Naive thymus-derived CD8-positive, alpha-beta T cell (primary cell): Measurements from ENCODE around the gene RFLNA. TPM values are rescaled to one million over a fixed set of nuclear protein-coding genes. Genes with fewer than 3 reads are reported as not detected.

Experiments used
- ATAC-seq, 2 donors: fragments of 150-1000 bp; cut with Tn5 transposase in 1 of 2; sonication (Bioruptor Pico), chemical (Tn5 transposase) in 1 of 2; 1 replicate in 1 of 2; 2 replicates in 1 of 2; pipeline ENCODE4 v1.10.0; 2021; ENCODE audit warnings: mild to moderate bottlenecking in 2 of 2, moderate library complexity in 2 of 2
- POLR2A ChIA-PET: fragments of 350-600 bp; sonication (Branson Sonifier 250); formaldehyde crosslinking; loops from one replicate; lab custom pipeline; 2021; ENCODE audit warnings: antibody characterized with exemption; lab: Charles Lee
- DNase-seq, 10 donors: peaks; one replicate each; pipeline versions ENCODE4 v3.0.0 to v3.0.0-alpha.2; 2020 to 2022
- H3K27ac Mint-ChIP-seq, 10 donors: one replicate each; pipeline ENCODE4 v1.8.0; 2020 to 2022; ENCODE audit warnings: mild to moderate bottlenecking in 10 of 10, mixed read lengths in 10 of 10, moderate library complexity in 4 of 10, inconsistent platforms in 1 of 10
- H3K27me3 Mint-ChIP-seq, 5 donors: one replicate each; pipeline ENCODE4 v1.8.0; 2021 to 2022; ENCODE audit warnings: mixed read lengths in 5 of 5
- H3K36me3 Mint-ChIP-seq, 3 donors: one replicate each; pipeline ENCODE4 v1.8.0; 2020 to 2022; ENCODE audit warnings: mixed read lengths in 3 of 3, mild to moderate bottlenecking in 2 of 3, inconsistent platforms in 1 of 3
- H3K4me1 Mint-ChIP-seq, 4 donors: one replicate each; pipeline ENCODE4 v1.8.0; 2021 to 2022; ENCODE audit warnings: mixed read lengths in 4 of 4
- H3K4me3 Mint-ChIP-seq, 10 donors: one replicate each; pipeline ENCODE4 v1.8.0; 2020 to 2022; ENCODE audit warnings: mild to moderate bottlenecking in 10 of 10, mixed read lengths in 10 of 10, moderate library complexity in 6 of 10, inconsistent platforms in 1 of 10
- H3K9me3 Mint-ChIP-seq, 9 donors: one replicate each; pipeline ENCODE4 v1.8.0; 2020 to 2022; ENCODE audit warnings: mixed read lengths in 9 of 9, mild to moderate bottlenecking in 3 of 9, inconsistent platforms in 1 of 9, moderate library complexity in 1 of 9
- polyA plus RNA-seq, 3 donors: library from polyadenylated mRNA; unstranded; fragments of 300-500 nt; fragmentation: Illumina TruSeq; gene quantifications; one replicate each; pipeline ENCODE4 v1.2.3, GENCODE V29; 2021
- total RNA-seq, 8 experiments: library from RNA in 2 of 8; stranded (reverse) in 2 of 8; gene quantifications; one replicate each; pipeline ENCODE4 v1.2.3 and lab custom pipeline; 2021 to 2026

RFLNA gene
- total and polyA plus RNA-seq, 5 experiments from 2014 or later = not detected

DNA sequence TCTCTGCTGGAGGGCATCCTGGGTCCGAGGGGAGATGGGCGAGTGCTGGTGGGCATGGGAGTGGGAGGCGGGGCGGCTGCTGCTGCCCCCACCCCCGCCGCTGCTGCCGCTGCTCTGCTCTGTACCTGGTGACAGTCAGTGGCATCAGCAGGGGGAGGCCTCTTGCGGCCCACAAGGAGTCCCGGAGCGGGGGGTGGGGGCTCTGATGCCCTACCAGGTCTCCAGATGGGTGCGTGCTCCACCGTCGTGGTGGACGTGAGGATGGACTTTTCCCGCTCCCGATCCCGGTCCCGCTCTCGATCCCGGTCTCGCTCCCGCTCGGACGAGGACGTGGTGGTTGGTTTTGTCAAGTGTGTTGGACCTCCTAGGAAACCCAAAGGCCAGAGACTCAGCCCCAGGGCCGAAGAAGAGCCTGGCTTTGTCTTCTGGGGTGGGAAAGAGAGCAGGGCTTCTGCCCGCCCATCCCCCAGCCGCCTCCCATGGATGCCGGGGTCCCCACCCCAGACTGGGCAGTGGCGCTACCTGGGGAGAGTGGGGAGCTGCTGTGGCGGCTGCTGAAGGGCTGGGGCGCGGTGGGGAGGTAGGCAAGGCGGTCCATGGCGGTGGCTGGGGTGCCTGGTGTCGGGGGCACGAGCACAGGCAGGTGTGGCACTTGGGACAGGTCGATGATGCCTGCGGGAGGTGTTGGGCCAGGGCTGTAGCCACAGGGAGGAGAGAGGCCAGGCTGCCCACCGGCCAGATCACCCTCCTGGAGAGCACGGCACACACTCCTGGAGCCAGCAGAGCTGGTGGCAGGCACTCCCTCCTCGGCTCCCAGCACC, 45.4 kb downstream of the RFLNA start:
- POLR2A ChIA-PET = no interaction called here
- Mint-ChIP-seq H3K36me3 (peaks cover 4 to 71% (median 14%) of the 10 kb centered on the region in 3 donors), H3K9me3 (no peaks in the 10 kb centered on the region), H3K27me3 (no peaks in the 10 kb centered on the region), H3K4me1 (peaks cover 0 to 4% (median 0%) of the 10 kb centered on the region in 4 donors), H3K4me3 (no peak overlapping the region), H3K27ac (peak overlapping the region in 2 of 10 donors; percentile 58 to 71)
- no peak for DNase-seq
- no peak for ATAC-seq

DNA sequence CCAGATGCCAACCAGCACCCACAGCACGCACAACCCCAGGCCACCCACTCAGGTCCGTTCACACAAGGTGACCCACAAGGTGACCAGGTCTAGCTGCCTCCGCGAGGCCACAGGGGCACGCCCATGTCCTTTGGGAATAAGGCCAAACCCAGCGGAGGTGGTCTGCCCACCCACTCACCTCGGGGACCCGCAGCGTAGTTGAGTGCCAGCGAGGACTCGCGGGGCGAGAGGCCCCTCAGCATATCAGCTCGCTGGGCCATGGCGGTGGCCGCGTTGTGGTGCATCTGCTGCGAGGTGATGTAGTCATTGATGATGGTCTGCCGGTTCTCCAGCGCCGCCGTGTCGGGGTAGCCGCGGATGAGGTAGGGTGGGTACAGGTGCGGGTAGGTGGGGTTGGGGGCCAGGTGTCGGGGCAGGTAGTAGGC, 46.8 kb downstream of the RFLNA start:
- no peak for ATAC-seq
- Mint-ChIP-seq H3K9me3 (no peaks in the 10 kb centered on the region), H3K27me3 (no peaks in the 10 kb centered on the region), H3K4me1 (peaks cover 0 to 4% (median 0%) of the 10 kb centered on the region in 4 donors), H3K4me3 (no peak overlapping the region), H3K36me3 (peaks cover 4 to 70% (median 14%) of the 10 kb centered on the region in 3 donors), H3K27ac (no peak overlapping the region)
- no peak for DNase-seq
- POLR2A ChIA-PET = no interaction called here

DNA sequence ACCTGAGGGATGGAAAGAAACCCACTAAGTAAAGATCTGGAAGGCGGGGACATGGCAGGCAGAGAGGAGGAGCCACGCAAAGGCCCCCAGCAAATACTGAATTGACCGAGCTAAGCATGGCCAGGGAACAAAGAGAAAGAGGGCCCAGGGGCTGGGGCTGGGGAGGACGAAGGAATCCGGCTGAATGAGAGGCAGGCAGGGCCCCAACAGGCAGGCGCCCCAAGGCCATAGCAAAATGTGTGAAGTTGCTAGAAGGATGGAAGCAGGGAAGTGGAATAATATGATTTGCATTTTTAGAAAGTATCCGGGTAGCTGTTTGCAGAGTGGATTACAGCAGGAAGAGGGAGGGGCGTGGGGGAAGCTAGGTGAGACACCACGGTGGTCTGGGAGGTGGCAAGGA, 49.1 kb downstream of the RFLNA start:
- Mint-ChIP-seq H3K9me3 (no peaks in the 10 kb centered on the region), H3K27ac (peak overlapping the region in 3 of 10 donors; percentile 44 to 73 (median 61))

DNA sequence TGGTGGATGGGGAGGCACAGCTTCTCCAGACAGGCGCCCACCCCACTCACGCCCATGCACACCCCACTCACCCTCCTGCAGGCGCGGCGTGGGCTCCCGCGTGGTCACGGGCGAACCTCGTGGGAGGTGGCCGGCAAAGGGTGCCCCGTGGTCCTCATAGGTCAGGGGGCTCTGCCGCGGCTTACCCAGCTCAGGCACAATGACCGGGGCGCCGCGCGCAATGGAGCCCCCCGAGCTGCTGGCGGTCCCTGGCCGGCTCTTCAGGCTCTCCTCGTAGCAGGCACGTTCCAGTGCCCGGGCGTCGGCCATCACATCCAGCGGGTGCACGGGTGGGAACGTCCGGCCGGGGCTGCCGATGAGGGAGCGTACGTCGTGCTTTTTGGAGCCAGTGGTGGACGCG, 49.6 kb downstream of the RFLNA start:
- peaks cover 0 to 62% (median 14%) of the 10 kb centered on the region in 3 donors for H3K36me3 Mint-ChIP-seq
- H3K9me3 Mint-ChIP-seq = no peaks in the 10 kb centered on the region

More for the DNA sequence above, 49.1 kb downstream of the RFLNA start:
- no peaks in the 10 kb centered on the region for H3K27me3 Mint-ChIP-seq
- peaks cover 0 to 2% (median under 1%) of the 10 kb centered on the region in 4 donors for H3K4me1 Mint-ChIP-seq
- DNase-seq (no peak), ATAC-seq (no peak)
- POLR2A ChIA-PET = no interaction called here
- no peak overlapping the region for H3K4me3 Mint-ChIP-seq
- H3K36me3 Mint-ChIP-seq = peaks cover 0 to 62% (median 12%) of the 10 kb centered on the region in 3 donors

DNA sequence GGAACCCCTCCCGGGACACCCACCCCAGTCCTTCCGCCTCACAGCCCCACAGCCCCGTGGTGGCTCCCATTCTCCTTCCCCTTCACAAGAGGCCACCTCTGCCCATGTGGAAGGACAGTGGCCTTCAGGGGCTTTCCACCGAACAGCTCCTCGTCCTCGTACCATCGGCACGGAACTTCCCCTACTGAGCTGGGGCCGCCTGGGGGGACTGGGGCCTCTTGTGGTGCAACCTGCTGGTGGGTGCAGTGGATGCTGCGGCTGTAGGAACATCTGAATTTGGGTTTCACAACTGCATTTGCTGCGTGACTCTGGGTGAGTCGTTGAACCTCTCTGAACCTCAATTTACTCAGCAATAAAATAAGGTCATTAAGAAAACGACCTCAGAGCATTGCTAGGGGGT, 50.9 kb downstream of the RFLNA start:
- DNase-seq (no peak), ATAC-seq (no peak)
- H3K27me3 Mint-ChIP-seq = no peaks in the 10 kb centered on the region
- peak overlapping the region in 1 of 10 donors; percentile 34 for H3K4me3 Mint-ChIP-seq
- peaks cover 0 to 2% (median 0%) of the 10 kb centered on the region in 9 donors for H3K9me3 Mint-ChIP-seq
- H3K36me3 Mint-ChIP-seq = peaks cover 0 to 64% (median 15%) of the 10 kb centered on the region in 3 donors
- POLR2A ChIA-PET = no interaction called here
- peaks cover 0 to 2% (median under 1%) of the 10 kb centered on the region in 4 donors for H3K4me1 Mint-ChIP-seq
- peak overlapping the region in 1 of 10 donors; percentile 61 for H3K27ac Mint-ChIP-seq

More for the DNA sequence above, 49.6 kb downstream of the RFLNA start:
- POLR2A ChIA-PET = no interaction called here
- no peak for DNase-seq
- Mint-ChIP-seq H3K27me3 (no peaks in the 10 kb centered on the region), H3K4me3 (no peak overlapping the region), H3K4me1 (peaks cover 0 to 2% (median under 1%) of the 10 kb centered on the region in 4 donors), H3K27ac (peak overlapping the region in 2 of 10 donors; percentile 40 to 61)
- ATAC-seq = no peak

DNA sequence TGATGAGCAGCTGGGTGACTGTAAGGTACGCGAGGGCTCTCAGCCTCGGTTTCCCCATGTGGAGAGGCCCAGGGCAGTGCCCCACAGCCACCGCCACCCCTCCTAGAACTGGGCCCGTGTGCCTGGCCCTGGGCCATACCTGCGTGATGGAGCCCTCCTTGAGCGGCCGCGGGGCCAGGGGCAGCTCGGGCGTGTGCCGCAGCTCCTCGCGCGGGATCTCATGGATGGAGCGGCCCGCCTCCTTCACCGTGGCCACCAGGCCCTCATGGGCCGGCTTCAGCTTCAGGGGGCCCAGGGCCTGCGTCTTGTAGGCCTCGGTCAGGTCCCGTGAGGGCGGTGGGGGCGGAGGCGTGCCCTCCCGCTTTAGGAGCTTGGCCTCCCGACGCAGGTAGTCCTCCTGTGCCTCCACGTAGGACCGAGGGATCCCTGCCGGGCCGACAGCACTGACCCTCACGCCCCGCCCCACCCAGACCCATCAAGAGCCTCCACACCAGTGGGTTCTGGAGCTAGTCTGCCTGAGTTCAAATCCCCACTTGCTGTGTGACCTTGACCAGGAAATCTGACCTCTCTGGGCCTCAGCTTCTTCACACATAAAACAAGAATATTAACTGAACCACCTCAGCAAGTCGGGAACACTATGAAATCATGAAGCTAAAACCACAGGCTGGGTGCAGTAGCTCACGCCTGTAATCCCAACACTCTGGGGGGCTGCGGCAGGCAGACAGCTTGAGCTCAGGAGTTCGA, 51.7 kb downstream of the RFLNA start:
- DNase-seq (no peak), ATAC-seq (no peak)
- H3K9me3 Mint-ChIP-seq = peaks cover 0 to 2% (median 0%) of the 10 kb centered on the region in 9 donors
- H3K27ac Mint-ChIP-seq = peak overlapping the region in 1 of 10 donors; percentile 55
- no peaks in the 10 kb centered on the region for H3K27me3 Mint-ChIP-seq
- POLR2A ChIA-PET = no interaction called here
- peaks cover 0 to 56% (median 15%) of the 10 kb centered on the region in 3 donors for H3K36me3 Mint-ChIP-seq
- H3K4me3 Mint-ChIP-seq = no peak overlapping the region
- H3K4me1 Mint-ChIP-seq = peaks cover 0 to 2% (median under 1%) of the 10 kb centered on the region in 4 donors

DNA sequence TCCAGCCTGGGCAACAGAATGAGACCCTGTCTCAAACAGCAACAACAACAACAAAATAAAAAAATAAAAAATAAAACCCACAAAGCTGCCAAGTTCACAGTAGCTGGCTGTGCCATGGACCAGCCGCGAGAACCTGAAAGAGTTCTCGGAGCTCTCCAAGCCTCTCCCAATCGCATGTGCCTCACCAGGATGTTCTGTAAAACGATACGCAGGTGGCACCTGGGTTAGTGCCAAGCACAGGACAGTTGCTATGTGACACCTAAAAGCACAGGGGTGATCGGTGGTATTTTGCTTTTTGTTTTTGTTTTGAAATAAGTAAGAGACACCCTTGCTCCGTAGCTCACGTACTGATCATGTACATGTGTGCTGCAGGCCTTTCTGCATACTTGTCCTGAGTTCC, 52.4 kb downstream of the RFLNA start:
- POLR2A ChIA-PET = no interaction called here
- Mint-ChIP-seq H3K4me1 (peaks cover 0 to 2% (median under 1%) of the 10 kb centered on the region in 4 donors), H3K27ac (peak overlapping the region in 1 of 10 donors; percentile 55), H3K9me3 (peaks cover 0 to 2% (median 0%) of the 10 kb centered on the region in 9 donors), H3K4me3 (no peak overlapping the region), H3K36me3 (peaks cover 0 to 54% (median 15%) of the 10 kb centered on the region in 3 donors), H3K27me3 (no peaks in the 10 kb centered on the region)
- ATAC-seq (no peak), DNase-seq (no peak)

DNA sequence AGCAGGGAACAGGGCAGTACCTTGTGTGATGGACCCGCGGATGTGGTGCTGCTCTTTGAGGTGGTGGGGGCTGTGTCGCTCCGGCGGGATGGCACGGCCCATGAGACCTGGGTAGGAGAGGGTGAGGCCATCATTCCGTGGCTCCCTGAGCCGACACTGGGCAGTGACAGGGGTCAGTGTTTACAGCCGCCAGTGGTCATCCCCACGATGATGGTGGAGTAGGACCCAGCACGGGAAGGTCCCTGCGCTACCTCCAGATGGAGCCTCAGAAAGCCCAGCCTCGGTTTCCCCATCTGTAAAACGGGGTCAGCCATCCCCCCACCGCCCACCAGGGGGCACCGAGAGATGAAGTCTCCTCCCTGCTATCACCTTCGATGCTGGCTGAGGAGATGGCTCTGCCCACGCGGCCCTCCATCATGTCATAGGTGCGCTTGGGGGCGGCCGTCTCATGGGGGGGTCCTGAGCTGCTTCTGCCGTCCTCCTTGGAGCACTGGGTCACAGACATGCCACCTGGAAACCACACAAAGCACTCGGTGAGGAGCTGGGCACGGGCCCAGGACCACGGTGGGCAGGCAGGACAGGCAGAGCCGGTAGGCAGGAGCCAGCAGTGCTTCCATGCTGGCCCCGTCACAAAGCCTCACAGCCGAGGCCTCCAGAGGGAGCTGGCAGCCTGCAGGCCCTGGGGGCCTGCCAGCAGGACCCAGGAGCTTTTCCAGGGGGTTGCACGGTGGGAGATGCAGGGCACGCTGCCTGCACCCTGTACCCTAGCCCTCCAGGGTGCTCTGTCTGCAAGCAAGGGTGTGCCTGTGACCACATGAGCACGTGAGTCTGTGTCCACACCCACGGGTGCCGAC, 53.1 kb downstream of the RFLNA start:
- ATAC-seq (no peak), DNase-seq (peak in 4 of 10 donors; percentile 6 to 28 (median 14))
- Mint-ChIP-seq H3K36me3 (peaks cover 0 to 51% (median 10%) of the 10 kb centered on the region in 3 donors), H3K27me3 (no peaks in the 10 kb centered on the region), H3K9me3 (peaks cover 0 to 2% (median 0%) of the 10 kb centered on the region in 9 donors), H3K27ac (peak overlapping the region in 1 of 10 donors; percentile 64), H3K4me1 (peaks cover 0 to 4% (median 2%) of the 10 kb centered on the region in 4 donors), H3K4me3 (no peak overlapping the region)
- POLR2A ChIA-PET = no interaction called here

DNA sequence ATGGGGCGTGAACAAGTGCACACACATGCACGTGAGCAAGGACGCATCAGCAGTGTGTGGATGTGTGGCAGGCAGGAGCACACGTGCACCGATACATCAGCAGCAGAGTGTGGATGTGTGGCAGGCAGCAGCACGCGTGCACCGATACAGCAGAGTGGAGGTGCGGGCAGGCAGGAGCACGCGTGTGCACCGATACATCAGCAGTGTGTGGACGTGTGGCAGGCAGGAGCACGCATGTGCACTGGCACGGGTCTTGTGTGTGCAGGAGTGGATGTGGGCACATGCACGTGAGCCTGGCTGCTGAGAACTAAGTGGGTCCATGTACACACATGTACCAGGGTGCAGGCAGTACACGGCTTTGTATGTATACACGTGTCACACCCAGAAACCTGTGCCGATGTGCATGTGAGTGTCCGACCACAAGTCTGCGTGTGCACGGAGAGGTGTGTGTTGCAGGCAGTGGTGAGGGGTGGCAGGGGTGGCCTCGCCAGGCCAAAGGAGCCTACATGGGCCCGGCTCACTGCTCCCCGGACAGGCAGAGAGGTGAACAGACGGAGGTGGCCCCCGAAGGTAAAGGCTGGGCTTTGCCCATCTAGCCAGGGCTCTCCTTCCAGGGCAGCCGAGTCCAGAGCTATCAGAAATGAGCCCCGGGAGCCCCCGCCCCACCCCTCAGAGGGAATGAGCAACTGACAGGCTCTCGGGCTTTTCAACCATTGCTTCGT, 53.9 kb downstream of the RFLNA start:
- Mint-ChIP-seq H3K27ac (peak overlapping the region in 2 of 10 donors; percentile 64 to 70), H3K9me3 (peaks cover 0 to 2% (median 0%) of the 10 kb centered on the region in 9 donors), H3K4me3 (no peak overlapping the region), H3K27me3 (no peaks in the 10 kb centered on the region), H3K36me3 (peaks cover 0 to 49% (median 6%) of the 10 kb centered on the region in 3 donors), H3K4me1 (peaks cover 0 to 10% (median 4%) of the 10 kb centered on the region in 4 donors)
- POLR2A ChIA-PET = no interaction called here
- no peak for ATAC-seq
- DNase-seq = no peak

DNA sequence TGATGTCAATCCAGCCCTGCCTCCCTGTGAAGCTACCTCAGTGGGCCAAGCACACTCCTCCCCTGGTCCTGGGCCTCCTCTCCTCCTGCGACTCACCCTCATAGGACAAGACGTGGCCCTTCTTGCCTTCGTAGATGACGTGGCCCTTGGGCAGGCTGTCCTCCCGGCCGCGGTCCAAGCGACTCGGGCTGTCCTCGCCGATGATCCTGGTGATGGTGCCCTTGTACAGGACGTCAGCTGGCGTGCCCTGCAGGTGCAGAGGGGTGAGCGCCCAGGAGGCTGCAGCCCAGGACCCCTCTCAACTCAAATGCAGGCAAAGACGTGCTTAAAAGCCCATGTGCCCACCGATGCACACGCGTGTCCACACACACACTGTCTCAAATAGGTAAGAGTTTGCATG, 55.6 kb downstream of the RFLNA start:
- H3K9me3 Mint-ChIP-seq = peaks cover 0 to 2% (median 0%) of the 10 kb centered on the region in 9 donors
- peaks cover 0 to 39% (median 3%) of the 10 kb centered on the region in 3 donors for H3K36me3 Mint-ChIP-seq
- ATAC-seq = no peak
- no peaks in the 10 kb centered on the region for H3K27me3 Mint-ChIP-seq
- H3K27ac Mint-ChIP-seq = peak overlapping the region in 2 of 10 donors; percentile 34 to 81
- no peak overlapping the region for H3K4me3 Mint-ChIP-seq
- no peak for DNase-seq
- peaks cover 0 to 11% (median 3%) of the 10 kb centered on the region in 4 donors for H3K4me1 Mint-ChIP-seq
- POLR2A ChIA-PET = no interaction called here

DNA sequence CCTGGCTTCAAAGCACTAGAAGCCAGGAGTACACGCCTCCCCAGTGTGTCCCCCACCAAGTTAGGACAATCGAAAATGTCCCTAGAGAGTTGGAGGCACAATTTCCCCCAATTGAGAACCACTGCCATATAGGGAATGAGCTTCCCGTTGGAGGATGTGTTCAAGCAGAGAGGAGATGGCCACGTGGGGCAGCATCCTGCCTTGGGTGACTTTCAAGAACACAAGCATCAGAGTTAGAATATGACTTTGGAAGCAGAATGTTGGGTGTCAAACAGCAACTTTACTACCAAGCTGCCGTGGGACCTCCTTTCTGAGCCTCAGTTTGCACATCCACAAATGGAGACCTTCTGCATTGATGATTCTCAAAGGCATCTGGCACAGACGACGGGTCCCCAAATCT, 56.5 kb downstream of the RFLNA start:
- Mint-ChIP-seq H3K27ac (no peak overlapping the region), H3K9me3 (peaks cover 0 to 2% (median 0%) of the 10 kb centered on the region in 9 donors), H3K4me1 (peaks cover 0 to 11% (median 3%) of the 10 kb centered on the region in 4 donors), H3K27me3 (no peaks in the 10 kb centered on the region), H3K36me3 (peaks cover 0 to 34% (median 3%) of the 10 kb centered on the region in 3 donors), H3K4me3 (no peak overlapping the region)
- ATAC-seq = no peak
- POLR2A ChIA-PET = no interaction called here
- DNase-seq = no peak
